Activated T-helper 2 cell treated with anti-CD3 and anti-CD28 coated beads, Interferon-gamma antibody, Interleukin-2, Interleukin-4, amounts not matched to agents 10 μg/mL and 5 μg/mL and 100 μg/mL, durations not matched to agents 14 hours and 24 hours and 36 hours (primary cell): Measurements from ENCODE around the gene AGR2. TPM values are rescaled to one million over a fixed set of nuclear protein-coding genes. Genes with fewer than 3 reads are reported as not detected.

ENCODE experiments used
- total RNA-seq: library from RNA; stranded (reverse); gene quantifications from 2 replicates; pipeline ENCODE4 v1.2.3, GENCODE V29; 2022

Gene AGR2
- total RNA-seq, 1 donor from 2014 or later, result not detected

Other genes starting within 250 kb of the AGR2 start
- 8.7 TPM in 2 replicates for gene ANKMY2, start 159.2 kb downstream of the AGR2 start, total RNA-seq
- 82.9 and 90.2 TPM in 2 replicates for gene BZW2, start 158.8 kb downstream of the AGR2 start, total RNA-seq
- 1.3 and 2.0 TPM in 2 replicates for gene TSPAN13, start 51.2 kb downstream of the AGR2 start, total RNA-seq
- gene AGR3, start 77.0 kb upstream of the AGR2 start, total RNA-seq, result not detected in 2 replicates